NCI-H226 (cell line): ENCODE measurements around the gene MAPKAPK2.
A peak's percentile ranks its signal among the peaks of the same experiment; 100 is the strongest.
"Not testable (repeated sequence)": the region's sequence is repeated elsewhere in the genome, so short reads cannot be mapped to it uniquely, and the experiment has no call there.

ENCODE experiments used
- DNase-seq: peaks from one replicate; pipeline ENCODE4 v3.0.0-alpha.2; 2015

Gene MAPKAPK2

GRCh38 chr1:206684478-206685333 is at the start of gene MAPKAPK2:
Gene MAPKAPK2, plus strand, starts transcription at chr1:206684905. Its CDS starts 325 bp downstream, at chr1:206685230.
- DNase-seq = no peak

GRCh38 chr1:206635080-206635977 is 49.4 kb upstream of the MAPKAPK2 start, which contains the start of gene DYRK3:
Gene DYRK3, plus strand, starts transcription at chr1:206635536. Its CDS starts 168 bp downstream, at chr1:206635704.
- DNase-seq = peak; percentile 93

- no peak for DNase-seq
Measured at GRCh38 chr1:206635978-206636345, 48.7 kb upstream of the MAPKAPK2 start.

GRCh38 chr1:206636671-206637070 is 48.0 kb upstream of the MAPKAPK2 start:
- DNase-seq = no peak

- DNase-seq = no peak
Measured at GRCh38 chr1:206637605-206638004, 47.1 kb upstream of the MAPKAPK2 start.

GRCh38 chr1:206642074-206642473 is 42.6 kb upstream of the MAPKAPK2 start:
- not testable (repeated sequence) for DNase-seq

GRCh38 chr1:206643118-206643698 is 41.5 kb upstream of the MAPKAPK2 start:
- no peak for DNase-seq

GRCh38 chr1:206646504-206646903 is 38.2 kb upstream of the MAPKAPK2 start:
- DNase-seq = no peak

GRCh38 chr1:206647224-206647623 is 37.5 kb upstream of the MAPKAPK2 start:
- no peak for DNase-seq

GRCh38 chr1:206649261-206649921 is 35.3 kb upstream of the MAPKAPK2 start:
- DNase-seq = no peak

GRCh38 chr1:206651014-206651413 is 33.7 kb upstream of the MAPKAPK2 start:
- DNase-seq = no peak

GRCh38 chr1:206651958-206652890 is 32.5 kb upstream of the MAPKAPK2 start:
- no peak for DNase-seq

GRCh38 chr1:206653715-206654459 is 30.8 kb upstream of the MAPKAPK2 start:
- DNase-seq = no peak

- DNase-seq = no peak
Measured at GRCh38 chr1:206654828-206655227, 29.9 kb upstream of the MAPKAPK2 start.

GRCh38 chr1:206655471-206655882 is 29.2 kb upstream of the MAPKAPK2 start:
- no peak for DNase-seq

GRCh38 chr1:206656936-206657335 is 27.8 kb upstream of the MAPKAPK2 start:
- no peak for DNase-seq

GRCh38 chr1:206657751-206658150 is 27.0 kb upstream of the MAPKAPK2 start:
- DNase-seq = no peak

GRCh38 chr1:206658264-206658980 is 26.3 kb upstream of the MAPKAPK2 start:
- no peak for DNase-seq

- DNase-seq = no peak
Measured at GRCh38 chr1:206658981-206659273, 25.8 kb upstream of the MAPKAPK2 start.

- DNase-seq = no peak
Measured at GRCh38 chr1:206660136-206660535, 24.6 kb upstream of the MAPKAPK2 start.
